Fibroblast of gingiva (primary cell): ENCODE data around the gene NDUFB8.
"Not testable (repeated sequence)": the region's sequence is repeated elsewhere in the genome, so short reads cannot be mapped to it uniquely, and the experiment has no call there.

ENCODE experiments used
- DNase-seq: peaks from one replicate; pipeline ENCODE4 v3.0.0-alpha.2; 2011; ENCODE audit warnings: low read depth

NDUFB8 gene

DNA sequence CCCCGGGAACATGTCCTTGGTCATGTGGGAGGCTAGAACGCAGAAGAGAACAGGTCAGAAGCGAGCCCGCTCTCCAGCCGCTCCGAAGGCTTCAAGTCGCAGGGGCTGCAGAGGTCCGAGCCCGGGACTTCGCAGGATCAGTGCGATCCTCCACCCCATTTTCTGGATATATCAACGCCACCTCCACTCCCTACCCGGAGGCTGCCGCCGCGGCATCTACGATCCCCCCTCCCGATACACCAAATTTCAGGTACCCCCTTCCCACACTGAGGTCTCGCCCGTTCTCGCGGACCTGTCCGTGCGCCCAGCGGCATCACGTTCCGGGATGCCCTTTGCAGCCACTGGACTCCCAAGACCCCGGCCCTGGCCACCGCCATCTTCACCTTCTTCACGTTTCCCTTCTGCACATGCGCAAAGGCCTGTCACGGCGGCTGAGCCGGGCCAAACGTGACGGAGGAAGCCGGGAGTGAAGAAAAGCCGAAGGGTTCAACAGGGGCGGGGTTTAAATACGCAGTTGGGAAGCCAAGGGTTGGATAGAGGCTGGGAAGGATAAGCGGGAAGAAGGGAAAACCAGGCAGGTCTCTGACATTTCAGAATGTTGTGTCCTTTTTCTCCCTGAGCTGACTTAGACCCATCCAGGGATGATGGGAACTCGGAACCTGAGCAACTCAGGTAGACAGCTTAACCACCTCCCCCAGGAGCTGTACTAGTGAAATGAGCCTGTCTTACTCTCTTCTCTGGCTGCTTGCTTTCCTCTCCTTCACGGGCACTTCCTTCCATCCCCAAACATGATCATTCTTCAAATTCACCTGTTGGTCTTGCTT, at the start of gene NDUFB8:
Gene NDUFB8 (minus strand): TSS at position 397 of the 824 bp plus-strand sequence. CDS start 20 bp downstream, at position 377.
- DNase-seq: peak; percentile 71

DNA sequence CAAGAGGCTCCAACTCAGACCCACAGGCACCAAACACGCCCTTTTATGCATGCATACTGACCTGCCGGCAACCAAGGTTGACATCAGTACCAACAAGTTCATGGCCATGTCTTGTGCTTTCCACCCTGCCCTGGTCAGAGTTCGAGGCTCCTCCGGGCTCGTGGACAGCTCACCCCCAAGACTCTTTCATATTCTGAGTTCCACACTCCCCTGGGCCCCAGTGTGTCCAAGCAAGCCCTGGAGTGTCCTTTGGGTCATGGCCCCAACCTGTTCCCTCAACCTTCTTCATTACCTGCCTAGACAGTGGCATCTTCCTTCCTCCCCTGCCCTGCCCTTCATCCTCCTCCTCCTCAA, 46.6 kb upstream of the NDUFB8 start:
- no peak for DNase-seq

DNA sequence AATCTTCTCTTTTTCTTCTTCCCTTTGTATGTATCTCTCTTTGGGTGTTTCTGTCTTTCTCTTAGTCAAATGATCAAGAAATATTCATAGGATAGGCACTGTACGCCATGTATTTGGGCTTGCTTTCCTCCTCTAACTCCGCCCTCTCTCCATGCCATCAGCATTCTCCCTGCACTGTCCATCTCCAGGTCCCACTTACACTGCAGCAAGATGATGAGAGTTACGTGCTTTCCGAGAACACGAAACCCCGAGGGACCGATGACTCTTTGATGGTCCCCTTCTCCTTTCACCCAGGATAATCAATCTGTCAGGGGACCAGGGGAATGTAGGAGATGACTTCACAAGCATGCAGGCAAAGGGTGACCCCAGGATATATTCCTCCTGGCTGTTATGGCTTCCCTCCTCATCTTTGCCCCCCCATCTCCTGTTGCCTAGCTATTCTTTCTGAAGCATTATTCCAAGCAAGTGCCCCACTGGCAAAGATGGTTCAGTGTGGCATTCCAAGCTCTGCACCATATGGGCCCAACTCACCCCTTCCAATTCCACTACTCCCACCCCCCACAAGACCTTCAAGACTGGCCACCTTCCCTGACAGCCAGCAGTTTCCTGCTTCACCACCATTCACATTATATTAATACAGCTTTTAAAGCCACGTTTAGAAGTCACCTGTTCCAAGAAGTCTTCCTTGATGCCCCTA, 46.1 kb upstream of the NDUFB8 start:
- DNase-seq: no peak

DNA sequence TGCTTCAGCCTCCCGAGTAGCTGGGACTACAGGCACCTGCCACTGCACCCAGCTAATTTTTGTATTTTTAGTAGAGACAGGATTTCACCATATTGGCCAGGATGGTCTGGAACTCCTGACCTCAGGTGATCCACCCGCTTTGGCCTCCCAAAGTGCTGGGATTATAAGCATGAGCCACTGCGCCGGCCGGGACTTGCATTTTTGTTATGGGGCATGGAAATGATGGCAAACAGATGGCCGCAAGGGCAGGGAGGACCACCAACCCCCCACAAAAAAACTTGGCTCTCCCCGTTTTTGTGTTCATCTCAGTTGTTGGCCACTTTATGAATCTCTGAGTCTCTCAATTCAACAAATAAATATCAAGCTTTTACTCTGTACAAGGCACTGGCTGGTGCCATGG, 45.5 kb upstream of the NDUFB8 start:
- DNase-seq: not testable (repeated sequence)

DNA sequence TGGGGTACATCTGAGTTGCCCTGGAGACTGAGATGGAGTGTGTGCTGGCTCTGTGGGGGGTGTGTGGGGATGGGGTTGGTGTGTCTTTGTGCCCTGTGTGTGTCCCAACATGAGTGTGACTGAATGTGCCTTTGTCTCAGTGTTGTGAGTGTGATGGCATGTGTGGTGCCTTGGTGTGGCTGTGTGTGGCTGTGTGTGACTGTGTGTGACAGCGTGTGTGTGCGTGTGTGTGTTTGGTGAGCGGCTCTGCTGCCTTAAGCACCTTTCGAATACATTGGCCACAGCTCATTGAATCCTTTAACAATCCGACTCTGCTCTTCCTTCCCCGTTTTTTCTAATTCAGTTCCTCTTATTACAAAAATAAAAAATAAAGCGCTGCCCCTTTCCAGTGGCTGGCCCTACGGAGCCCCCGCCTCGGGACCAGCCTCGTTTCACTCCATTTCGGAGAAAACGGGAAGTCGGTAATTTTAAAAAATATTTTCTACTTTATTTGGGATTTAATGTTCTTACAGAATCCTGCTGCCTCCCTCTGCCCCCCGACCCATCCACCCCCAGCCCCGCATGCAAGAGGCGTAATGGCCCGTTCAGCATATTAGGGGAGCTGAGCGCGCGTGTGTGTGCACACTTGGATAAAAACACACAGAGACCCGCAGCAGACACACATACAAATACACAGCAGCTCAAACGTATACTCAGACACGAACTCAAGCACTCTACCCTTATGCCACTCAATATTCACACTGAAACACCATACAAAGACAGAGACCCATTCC, 41.6 kb upstream of the NDUFB8 start:
- no peak for DNase-seq

DNA sequence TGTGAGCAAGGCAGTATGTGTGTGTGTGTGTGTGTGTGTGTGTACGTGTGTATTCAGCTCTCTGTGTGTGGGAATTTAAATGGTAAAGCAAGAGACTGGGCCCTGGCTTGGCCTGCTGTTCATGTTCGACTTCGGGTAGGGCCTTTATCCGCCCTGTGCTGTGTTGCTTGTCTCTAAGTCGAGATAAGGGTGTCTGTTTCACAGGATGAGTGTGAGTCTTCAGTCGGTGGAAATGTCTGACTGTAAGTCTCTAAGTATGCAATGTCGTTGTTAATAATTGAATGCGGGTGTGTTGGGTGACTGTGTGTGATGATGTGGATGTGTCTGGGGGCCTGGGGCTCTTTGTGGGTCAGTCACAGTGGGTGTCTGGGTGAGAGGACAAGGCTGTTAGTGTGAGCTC, 40.8 kb upstream of the NDUFB8 start:
- DNase-seq: no peak

DNA sequence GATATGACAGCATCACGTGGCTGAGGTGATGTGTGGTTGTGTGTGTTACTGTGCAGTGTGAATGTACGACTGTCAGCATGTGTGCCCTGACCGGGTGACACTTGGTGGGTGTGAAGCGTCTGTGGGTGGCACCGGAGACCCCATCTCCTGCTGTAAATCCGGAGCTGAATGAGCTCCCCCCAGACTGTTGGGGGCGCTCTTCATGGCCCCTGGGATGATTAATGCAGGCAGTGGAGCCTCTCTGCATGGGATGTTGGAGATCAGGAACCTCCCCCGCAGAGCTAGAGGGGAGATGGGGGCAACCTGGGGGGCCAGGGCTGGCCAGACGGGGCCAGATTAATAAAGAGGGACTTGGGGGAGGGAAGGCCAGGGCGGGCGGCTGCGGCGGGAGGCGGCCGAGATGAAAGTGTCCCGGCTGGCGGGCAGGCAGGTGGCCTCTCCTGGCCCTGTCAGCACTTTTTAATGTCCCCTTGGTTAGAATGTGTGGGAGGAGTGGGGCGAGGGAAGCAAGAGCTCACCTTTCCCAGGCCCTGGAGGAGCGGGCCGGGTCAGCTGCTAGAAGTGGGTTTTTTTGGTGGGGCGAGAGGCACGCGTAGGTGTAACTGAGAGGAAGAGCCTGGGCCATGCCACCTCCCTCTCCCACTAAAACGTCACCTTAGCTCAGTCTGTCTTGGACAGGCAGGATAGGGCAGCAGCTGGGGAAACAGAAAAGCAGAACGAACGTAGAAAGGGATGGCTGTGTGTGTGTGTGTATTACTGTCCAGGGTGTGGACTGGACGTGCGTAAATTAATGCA, 40.2 kb upstream of the NDUFB8 start:
- DNase-seq: no peak

DNA sequence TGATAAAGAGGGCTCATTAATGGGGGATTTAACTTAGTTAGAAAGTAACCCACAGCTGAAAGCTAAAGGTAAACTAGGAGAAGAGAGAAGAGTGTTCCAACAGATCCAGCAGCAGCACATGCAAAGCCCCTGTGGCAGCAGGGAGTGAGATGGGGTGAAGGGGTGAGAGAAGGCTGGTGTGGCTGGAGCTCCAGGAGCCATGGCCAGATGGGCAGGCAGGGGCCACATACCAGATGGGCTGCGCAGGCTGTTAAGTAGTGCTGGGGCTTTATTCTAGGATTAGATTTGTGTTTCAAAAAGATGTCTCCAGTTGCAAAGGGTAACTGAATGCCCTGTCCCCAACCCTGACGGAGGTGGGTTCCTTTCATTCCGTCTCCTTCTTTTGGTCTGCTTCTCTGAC, 39.2 kb upstream of the NDUFB8 start:
- DNase-seq: no peak

DNA sequence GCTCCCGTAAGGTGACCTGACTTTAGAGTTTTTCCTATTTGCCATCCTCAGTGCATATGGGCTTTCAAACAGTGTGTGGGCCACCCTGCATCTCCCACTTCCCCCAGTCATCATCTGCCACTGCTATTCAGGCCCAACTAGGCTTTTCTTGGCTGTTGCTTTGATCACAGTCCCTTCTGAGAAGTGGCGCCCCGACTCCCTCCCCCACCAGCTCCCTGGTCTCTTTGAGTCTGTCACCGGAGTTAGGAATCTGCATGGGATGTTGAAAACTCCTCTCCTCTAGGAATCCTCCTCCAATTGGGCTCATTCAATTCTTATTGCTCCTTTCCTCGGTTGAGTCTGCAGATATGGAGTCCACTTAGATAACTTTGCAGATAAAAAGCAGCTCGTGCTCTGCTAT, 38.2 kb upstream of the NDUFB8 start:
- no peak for DNase-seq

DNA sequence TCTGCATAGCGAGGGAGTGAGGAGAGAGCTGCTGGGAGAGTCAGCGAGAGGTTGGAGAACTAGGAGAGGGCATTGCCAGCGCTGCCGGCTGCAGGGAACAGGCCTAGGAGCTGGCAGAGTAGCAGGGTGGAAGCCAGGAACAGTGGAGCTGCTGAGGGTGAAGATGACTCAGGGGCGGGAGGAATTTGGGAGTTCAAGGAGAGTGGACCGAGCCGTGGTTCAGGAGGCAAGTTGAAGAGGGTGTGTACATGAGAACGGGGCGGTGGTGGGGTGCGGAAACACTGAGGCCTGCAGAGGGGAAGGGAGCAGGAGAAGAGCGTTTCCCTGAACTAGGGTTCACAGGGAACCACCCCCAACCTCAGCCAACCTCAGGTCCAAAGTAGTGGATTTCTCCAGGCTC, 37.6 kb upstream of the NDUFB8 start:
- no peak for DNase-seq

DNA sequence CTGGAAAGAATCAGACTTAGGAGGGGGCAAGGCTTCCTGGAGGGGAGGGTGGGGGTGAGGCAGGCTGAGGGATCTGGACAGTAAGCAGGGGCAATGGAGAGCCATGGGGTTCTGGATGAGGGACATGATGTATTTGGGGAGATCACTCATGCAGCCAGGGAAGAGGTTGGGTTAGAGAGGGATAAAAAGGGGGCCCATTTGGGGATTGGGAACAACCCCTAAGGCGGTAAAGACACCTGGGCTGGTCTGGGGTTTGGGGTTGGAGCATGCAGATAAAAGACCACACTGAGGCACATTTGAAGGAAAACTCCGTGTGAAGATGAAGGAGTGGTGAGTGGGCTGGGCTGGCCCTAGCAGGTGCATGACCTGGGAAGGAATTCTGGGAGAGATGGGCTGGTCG, 36.9 kb upstream of the NDUFB8 start:
- DNase-seq: no peak

DNA sequence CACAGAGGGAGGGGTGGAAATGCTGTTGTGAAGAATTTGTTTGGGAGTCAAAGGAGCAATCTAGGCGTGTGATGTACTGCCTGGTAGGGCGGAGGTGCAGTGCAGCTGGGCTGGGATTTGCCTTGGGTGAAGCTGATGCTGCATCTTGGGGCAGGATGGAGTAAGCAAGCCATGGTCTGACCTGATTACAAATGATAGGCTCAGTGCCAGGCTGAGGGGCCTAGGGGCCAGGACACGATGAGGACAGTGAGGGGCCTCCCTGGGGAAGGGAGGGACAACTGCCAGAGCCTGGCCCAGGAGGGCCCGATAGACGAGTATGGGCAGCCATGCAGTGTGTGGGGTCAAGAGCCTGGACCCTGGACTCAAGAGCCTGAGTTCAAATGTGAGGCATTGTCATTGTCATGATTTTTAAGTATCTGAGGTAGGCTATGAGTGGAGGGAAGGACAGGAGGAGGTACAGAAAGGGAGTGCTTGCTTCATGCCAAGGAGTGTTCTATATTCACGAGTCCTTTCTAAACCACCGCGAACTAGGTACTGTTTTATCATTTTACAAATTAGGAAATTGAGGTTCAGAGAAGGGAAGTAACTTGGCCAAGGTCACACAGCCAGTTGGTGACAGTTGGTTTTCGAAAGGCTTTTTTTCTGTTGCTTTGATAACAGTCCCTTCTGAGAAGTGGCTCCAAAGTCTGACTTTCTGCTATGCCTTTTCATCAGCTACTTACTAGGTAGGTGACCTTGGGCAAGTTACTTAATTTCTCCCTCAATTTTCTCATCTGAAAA, 35.7 kb upstream of the NDUFB8 start:
- DNase-seq: no peak

DNA sequence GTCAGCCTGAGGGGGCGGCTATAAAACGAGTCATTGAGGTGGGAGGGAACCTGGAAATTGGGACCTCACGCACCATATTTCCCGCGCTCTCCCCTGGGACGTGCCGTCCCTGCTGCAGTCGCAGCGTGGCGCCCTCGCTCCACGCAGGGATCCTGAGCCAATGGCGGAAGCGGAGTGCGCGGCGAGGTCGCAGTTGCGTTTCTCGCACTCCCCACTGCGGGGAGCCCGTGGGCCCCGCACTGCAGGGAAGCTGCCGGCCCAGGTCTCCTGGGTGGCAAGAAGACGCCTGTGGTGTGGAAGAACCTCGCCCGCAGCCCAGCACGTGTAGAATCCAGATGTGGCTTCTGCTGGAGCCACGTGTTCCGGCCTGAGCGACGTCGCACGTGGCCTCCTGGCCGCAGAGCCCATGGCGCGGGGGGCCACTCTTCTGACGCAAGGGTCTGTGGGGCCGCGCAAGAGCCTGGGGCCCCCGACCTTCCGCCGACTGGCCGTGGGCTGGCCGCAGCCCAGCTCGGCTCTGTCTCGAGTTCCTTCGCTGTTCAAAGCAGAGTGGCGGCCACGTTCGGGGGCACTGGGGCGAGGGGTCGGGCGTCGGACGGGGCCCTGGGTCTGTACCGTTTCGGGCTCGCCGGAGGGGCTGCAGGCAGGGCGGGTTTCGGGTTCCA, 32.5 kb upstream of the NDUFB8 start:
- peak; percentile 38 for DNase-seq

DNA sequence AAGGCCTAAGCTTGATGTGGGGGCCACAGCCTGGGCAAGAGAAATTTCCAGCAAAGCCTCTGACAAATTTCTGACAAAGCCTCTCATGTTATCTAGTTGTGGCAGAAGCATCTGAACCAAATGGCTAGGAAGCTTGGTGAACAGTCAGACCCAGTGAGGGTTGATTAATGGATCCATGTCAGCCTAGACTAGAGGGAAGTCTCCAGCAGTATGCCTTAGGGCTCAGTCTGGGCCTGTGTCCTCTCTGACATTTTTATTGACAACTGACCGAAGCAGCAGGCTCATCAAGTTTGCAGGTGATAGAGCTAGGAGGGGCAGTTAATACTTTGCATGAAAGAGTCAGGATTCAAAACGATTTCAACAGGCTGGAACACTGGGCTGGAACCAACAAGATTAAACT, 31.3 kb upstream of the NDUFB8 start:
- no peak for DNase-seq

DNA sequence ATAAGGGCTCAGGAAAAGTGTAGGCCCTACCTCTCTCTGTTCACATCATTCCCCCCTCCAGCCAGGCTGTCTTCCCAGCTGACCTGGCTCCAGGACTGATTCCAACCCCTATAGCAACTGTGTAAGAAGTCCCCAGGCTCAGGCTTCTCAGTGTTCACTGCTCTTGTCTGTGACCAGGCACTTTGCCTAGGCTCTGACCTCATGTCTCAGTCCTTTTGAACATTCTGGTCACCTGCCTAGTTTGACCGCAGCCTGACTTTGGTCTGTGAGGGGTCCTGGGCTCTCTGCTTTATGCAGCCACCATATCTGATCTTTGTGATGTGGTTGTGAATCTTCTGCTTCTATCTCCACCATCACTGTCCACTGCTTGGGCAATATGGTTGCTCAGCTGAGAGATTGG, 30.6 kb upstream of the NDUFB8 start:
- DNase-seq: no peak

DNA sequence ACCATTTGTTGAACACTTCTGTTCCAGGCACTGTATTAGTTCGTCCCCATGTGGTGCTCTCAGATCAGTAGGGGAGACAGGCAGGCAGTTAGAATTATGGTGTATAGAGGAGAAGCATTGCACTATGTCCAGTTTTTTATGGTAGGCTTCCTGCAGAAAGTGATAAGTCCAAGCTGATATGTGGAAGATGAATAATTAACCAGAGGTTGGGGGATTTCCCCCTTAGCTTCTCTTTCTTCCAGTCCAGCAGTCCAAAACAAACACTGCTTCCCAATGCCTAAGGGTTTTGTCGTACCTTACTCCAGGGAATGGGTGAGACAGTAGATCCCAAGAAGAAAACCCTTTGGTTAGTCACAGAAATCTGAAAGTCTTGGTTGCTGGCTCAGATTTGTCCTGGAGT, 25.2 kb upstream of the NDUFB8 start:
- DNase-seq: no peak

DNA sequence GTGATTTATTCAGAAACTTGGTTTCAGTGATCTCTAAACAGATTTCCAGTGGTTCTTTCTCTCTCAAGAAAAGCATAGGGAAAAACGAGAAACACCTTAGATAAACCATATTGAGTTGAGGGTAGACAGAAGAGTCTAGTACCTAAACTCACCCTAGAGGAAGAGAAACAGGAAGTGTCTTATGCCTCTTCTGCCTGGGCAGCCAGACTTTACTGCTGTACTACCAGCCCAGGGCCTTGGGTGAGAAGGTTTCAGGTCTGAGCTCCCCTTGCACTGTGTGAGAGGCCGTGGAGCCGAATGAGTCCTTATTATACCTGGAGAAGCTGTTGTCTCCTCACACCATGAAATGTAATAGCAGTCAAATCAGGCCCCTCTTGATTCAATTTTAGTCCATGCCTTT, 24.3 kb upstream of the NDUFB8 start:
- no peak for DNase-seq

DNA sequence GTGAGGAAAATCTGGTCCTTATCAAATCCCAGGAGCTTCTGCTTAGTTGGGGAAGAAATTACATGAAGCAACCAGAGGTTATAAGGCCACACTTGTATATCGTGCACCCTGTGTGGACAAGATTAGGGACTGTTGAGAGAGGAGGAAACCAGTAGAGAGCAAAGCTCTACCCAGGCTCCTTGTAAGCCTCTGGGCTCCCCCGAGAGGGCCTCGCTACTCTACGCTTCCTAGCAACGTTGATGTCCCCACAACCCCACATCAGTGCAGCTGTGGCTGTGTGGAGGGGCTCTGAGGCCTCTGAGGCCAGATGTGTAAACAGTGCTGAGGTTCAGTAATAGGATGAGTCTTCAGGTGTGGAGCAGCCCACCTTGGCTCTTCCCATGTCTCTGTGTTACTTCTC, 22.1 kb upstream of the NDUFB8 start:
- DNase-seq: no peak

DNA sequence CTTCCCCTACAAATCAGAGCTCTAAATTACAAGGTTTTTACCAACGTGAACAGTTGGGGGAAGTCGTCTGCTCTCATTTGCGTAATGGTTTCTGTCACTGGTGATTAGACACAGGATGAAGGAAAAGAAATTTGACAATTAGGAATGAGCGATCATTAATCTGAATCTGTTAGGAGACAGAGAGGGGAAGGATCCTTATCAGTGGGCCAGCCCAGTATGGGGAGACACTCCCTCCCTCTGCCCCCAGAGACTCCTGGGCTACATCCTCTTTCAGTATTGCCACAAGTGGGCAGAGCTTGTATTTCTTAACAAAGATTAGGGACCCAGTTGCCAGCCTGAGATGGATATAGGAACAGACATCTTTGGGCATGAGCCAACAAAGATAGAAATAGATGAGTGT, 21.5 kb upstream of the NDUFB8 start:
- no peak for DNase-seq

DNA sequence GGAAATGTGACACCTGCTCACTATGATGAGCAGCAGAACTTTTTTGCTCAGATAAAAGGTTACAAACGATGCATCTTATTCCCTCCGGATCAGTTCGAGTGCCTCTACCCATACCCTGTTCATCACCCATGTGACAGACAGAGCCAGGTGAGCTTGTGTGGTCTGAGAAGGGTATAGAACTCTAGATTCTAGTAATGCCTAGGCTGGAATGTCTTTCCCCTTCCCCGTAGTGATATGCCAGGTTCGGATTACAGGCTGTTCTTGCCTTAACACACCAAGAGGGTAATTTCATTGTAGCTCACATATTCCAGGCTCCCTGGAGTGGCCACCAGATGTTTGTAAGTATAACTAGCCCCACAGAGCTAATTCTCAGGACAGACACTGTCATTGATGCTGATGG, 15.3 kb upstream of the NDUFB8 start:
- no peak for DNase-seq

DNA sequence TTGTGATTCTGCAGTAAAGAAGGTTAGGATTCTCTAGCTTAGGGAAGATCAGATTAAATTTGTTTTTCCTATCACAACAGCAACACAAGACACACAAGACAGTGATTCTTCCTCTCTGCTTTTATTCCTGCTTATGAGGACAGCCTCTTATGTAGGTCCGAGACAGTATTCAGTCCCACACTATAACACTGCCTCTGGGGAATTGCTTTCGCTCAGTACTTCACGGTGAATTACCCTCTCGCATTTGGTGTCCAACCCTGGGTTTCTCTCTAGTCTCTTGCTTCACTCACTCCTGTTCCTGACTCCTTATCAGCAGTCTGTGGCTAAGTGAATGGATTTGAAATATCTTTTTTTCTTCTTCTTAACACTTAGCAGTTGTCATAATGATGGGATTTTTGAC, 7.8 kb upstream of the NDUFB8 start:
- DNase-seq: no peak
